NCI-H774 (cell line): ENCODE measurements around the gene ARHGEF17.

ENCODE experiments used
- DNase-seq: peaks from one replicate; lab custom pipeline; 2025; lab: John Stamatoyannopoulos, UW

ARHGEF17 gene

GRCh38 chr11:73406619-73407018 lies 98.5 kb downstream of the ARHGEF17 start:
- DNase-seq: no peak

DNA sequence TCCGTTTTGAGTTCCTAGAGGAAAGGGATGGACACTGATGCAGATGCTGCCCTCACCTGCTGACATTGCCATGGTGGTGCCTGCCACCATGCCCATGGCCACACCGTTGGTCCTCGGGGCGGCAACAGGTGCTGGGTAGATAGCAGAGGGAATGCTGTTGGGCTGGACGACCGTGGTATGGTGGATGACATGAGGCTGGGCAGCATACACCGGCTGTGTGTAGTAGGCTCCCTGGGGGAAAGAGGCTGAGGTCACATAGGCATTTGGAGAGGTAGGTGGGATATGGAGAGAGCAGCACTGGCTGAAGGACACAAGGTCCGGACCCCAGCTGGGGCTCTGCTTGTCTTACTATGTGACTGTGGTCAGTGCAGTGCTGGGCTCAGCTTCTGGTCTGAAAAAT lies 101.4 kb downstream of the ARHGEF17 start:
- DNase-seq: no peak

- no peak for DNase-seq
Observed at GRCh38 chr11:73410627-73411026, 102.6 kb downstream of the ARHGEF17 start.

- DNase-seq: no peak
Observed at GRCh38 chr11:73411031-73411430, 103.0 kb downstream of the ARHGEF17 start.

DNA sequence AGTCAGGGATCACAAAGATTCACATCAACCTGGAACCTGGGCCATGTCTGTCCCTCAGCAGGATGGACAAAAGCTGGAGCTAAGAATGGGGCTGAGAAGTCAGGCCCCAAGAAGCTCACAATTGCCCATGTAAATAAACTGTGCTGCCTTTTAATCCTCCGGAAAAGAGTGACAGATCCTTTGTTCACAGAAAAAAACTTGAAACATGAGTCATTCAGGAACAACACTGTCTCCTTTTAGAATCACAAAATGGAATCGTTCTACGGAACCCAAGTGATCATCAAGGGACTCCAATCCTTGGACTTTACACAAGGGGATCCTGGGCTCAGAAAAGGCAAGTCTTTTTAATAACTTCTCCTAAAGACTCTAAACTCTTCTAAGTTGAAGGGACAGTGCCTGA lies 104.2 kb downstream of the ARHGEF17 start:
- DNase-seq: no peak

DNA sequence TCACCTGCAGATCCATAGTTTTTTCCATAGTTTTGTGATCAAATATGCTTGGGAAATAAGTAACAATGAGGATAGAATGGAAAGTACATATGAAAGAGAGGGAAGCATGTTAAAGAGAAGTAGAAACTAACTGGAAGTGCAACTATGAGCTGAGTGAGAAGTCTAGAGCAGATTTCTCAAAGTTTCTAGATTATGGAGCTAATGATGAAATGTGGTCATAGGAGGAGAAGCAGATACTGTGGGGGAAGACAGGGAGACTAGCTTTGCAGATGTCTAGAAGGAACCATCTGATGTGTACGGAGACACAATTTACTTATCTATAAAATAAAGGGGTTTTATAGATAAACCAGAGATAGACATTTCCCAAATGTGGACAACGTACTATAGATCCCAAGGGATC lies 105.2 kb downstream of the ARHGEF17 start:
- no peak for DNase-seq

- DNase-seq: no peak
Observed at GRCh38 chr11:73414977-73415651, 107.0 kb downstream of the ARHGEF17 start.

- DNase-seq: no peak
Observed at GRCh38 chr11:73415854-73416615, 108.0 kb downstream of the ARHGEF17 start.

DNA sequence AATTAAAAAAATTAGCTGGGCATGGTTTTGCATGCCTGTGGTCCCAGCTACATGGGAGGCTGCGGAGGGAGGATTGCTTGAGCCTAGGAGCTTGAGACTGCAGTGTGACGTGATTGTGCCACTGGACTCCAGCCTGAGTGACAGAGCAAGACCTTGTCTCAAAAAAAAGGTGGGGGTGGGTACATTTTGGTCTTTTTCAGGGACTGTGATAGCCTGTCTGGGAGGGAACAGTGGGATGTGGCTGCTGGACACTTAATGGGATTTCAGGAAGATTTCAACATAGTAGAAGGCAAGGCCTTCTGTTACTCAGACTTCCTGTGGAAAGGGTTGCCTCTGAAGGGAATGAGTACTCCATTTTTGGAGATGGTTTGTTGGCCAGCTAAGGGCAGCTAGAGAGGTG lies 108.7 kb downstream of the ARHGEF17 start:
- DNase-seq: no peak
